Measurements from ENCODE around the gene IKZF2. TPM values are rescaled to one million over a fixed set of nuclear protein-coding genes. Genes with fewer than 3 reads are reported as not detected.

The IKZF2 gene
- total RNA-seq, 1 experiment from 2014 or later: 1.6 TPM

DNA sequence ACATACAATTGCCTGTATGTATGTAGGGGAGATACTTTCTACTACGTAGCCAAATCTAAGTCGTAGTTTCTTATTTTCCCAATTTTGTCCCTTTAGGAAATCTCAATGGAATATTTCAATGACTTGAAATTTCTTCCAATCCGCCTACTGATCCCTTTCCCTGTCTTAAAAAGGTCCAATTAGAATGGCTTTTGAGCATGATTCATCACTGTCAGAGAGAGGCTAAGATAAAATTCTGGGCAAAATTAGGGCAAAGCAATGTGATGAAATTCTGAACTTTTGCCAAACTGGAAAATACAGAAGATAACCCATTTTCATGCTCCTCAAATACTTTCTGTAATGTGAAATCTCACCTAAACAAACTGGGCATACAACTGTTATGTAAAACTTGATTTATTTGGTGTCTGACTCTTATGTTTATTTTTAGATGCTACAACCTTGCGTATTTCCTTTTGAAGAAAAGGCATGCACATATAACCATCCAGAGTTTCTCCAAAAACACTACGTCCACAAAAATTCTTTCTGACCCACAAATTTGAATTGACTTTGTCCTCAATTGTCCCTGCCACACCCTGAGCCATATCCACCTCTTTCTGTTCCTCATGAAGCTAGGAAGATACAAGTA lies 147.1 kb downstream of the IKZF2 start:
- no peak overlapping the region for H2AFZ ChIP-seq (ENCODE audit: low read depth, low read length, poor library complexity, severe bottlenecking)
- no peak overlapping the region for H3K4me3 ChIP-seq (replicated peaks in 1 of 2; ENCODE audit: low read depth in 1 of 2, low read length in 2 of 2)
- H3K36me3 ChIP-seq (ENCODE audit: control insufficient read depth in 1 of 2, insufficient read depth in 2 of 2, low read length in 2 of 2): no peaks in the 10 kb centered on the region
- TF ChIP-seq CBX3 (IDR thresholded peaks at IDR 0.05; ENCODE audit: low read depth) (no peak), EZH2phosphoT487 (IDR thresholded peaks at IDR 0.05; ENCODE audit: borderline replicate concordance) (no peak), CEBPB (IDR thresholded peaks at IDR 0.05; ENCODE audit: low read depth) (no peak), CTCF (IDR thresholded peaks at IDR 0.05 in 2 of 3, conservative IDR thresholded peaks at IDR 0.05 in 1 of 3; ENCODE audit: borderline replicate concordance in 1 of 3, insufficient read depth in 1 of 3, low read depth in 2 of 3, low read length in 2 of 3) (no peak), POLR2A (IDR thresholded peaks at IDR 0.05; ENCODE audit: borderline replicate concordance, extremely low read depth, insufficient read depth, insufficient read length) (no peak), ZNF274 (IDR thresholded peaks at IDR 0.05; ENCODE audit: low read depth, low read length) (no peak), POLR2AphosphoS5 (IDR thresholded peaks at IDR 0.05; ENCODE audit: low read depth, low read length) (no peak), ZBTB33 (IDR thresholded peaks at IDR 0.05; ENCODE audit: extremely low read depth, insufficient replicate concordance, low read length) (no peak), TCF7L2 (IDR thresholded peaks at IDR 0.05; ENCODE audit: borderline replicate concordance, extremely low read depth, insufficient read depth, insufficient read length) (no peak), EGR1 (IDR thresholded peaks at IDR 0.05; ENCODE audit: low read depth) (no peak), EZH2 (IDR thresholded peaks at IDR 0.05) (no peak)
- TF ChIP-seq, protein P1, sequence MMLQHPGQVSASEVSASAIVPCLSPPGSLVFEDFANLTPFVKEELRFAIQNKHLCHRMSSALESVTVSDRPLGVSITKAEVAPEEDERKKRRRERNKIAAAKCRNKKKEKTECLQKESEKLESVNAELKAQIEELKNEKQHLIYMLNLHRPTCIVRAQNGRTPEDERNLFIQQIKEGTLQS (IDR thresholded peaks at IDR 0.05): no peak
- ChIA-PET CTCF (no interaction called here), POLR2A (no interaction called here), RAD21 (ENCODE audit: low non-redundant PET in 1 of 2, low total read pairs in 2 of 2, uncharacterized antibody in 2 of 2, unreplicated experiment in 2 of 2) (no interaction called here)
- intact Hi-C loops (cut with micrococcal nuclease): no loop called here
- no peaks in the 10 kb centered on the region for H3K4me1 ChIP-seq (ENCODE audit: control insufficient read depth in 1 of 2, insufficient read depth in 2 of 2, low read length in 2 of 2)
- DNase-seq (ENCODE audit: low read depth, low spot score) (no peak), ATAC-seq (no peak)
- H3K9ac ChIP-seq (ENCODE audit: low read length): no peak overlapping the region
- no peaks in the 10 kb centered on the region for H3K9me3 ChIP-seq (ENCODE audit: control insufficient read depth in 1 of 2, insufficient read depth in 1 of 2, low read depth in 1 of 2, low read length in 2 of 2)
- no peaks in the 10 kb centered on the region for H3K9me2 ChIP-seq (ENCODE audit: insufficient read depth)
- H3K4me2 ChIP-seq (ENCODE audit: low read length): no peak overlapping the region
- no peaks in the 10 kb centered on the region for H3K27me3 ChIP-seq (ENCODE audit: insufficient read depth, low read length)
- no TSS peak for BruUV-seq (replicated peaks)
- no peaks in the 10 kb centered on the region for H3K79me2 ChIP-seq (ENCODE audit: insufficient read depth, low read length)
- H3K27ac ChIP-seq (ENCODE audit: low read depth, low read length): no peak overlapping the region
- H4K20me1 ChIP-seq (ENCODE audit: insufficient read depth): no peaks in the 10 kb centered on the region
